ACC112 (cell line): Measurements from ENCODE around the gene CLCN2.

Experiments
- H2AFZ ChIP-seq: fragments of 200-600 bp; sonication (generic); one replicate; pipeline ENCODE4 v1.6.0; 2017; ENCODE audit warnings: antibody characterized with exemption, low read length; ENCODE audit not compliant: unreplicated experiment
- H3K27ac ChIP-seq: fragments of 200-600 bp; sonication (generic); 2 replicates; pipeline ENCODE4 v1.5.1; 2014; ENCODE audit warnings: low read depth, mild to moderate bottlenecking, antibody characterized with exemption, low read length, moderate library complexity
- H3K27me3 ChIP-seq: fragments of 200-600 bp; sonication (generic); 2 replicates; pipeline ENCODE4 v1.6.1; 2014; ENCODE audit warnings: mild to moderate bottlenecking, antibody characterized with exemption, low read length, moderate library complexity, mixed read lengths; ENCODE audit not compliant: insufficient read depth
- H3K36me3 ChIP-seq: fragments of 200-600 bp; sonication (generic); 2 replicates; pipeline ENCODE4 v1.6.1; 2016; ENCODE audit warnings: mild to moderate bottlenecking, antibody characterized with exemption, low read length, moderate library complexity, mixed read lengths; ENCODE audit not compliant: insufficient read depth
- H3K4me1 ChIP-seq: fragments of 200-600 bp; sonication (generic); one replicate; pipeline ENCODE4 v1.6.1; 2016; ENCODE audit warnings: low read length, mixed read lengths; ENCODE audit not compliant: insufficient read depth, unreplicated experiment, control insufficient read depth
- H3K4me3 ChIP-seq: fragments of 200-600 bp; sonication (generic); 2 replicates; pipeline ENCODE4 v1.5.1; 2014; ENCODE audit warnings: mild to moderate bottlenecking, low read depth, low read length
- H3K79me2 ChIP-seq: fragments of 200-600 bp; sonication (generic); one replicate; pipeline ENCODE4 v1.6.0; 2016; ENCODE audit warnings: low read length; ENCODE audit not compliant: control insufficient read depth, unreplicated experiment, insufficient read depth

The CLCN2 gene

DNA sequence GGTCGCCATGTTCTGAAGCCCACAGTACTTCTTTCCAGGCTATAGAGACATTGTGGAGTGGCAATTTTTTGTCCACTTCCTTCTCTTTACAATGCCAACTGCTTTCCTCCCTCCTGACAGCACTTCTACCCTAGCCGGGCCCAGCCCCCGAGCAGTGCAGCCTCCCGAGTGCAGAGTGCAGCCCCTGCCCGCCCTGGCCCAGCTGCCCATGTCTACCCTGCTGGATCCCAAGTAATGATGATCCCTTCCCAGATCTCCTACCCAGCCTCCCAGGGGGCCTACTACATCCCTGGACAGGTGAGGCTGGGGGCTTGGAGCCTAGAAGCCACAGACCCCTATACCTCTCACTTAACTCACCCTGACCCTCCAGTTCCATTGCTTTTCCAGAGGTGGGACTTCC lies 44.2 kb downstream of the CLCN2 start:
- Histone ChIP-seq H3K27me3 (no peaks in the 10 kb centered on the region), H2AFZ (no peak overlapping the region), H3K27ac (no peak overlapping the region), H3K4me3 (peak overlapping the region; percentile 99), H3K36me3 (peaks cover 30% of the 10 kb centered on the region), H3K79me2 (peaks cover 69% of the 10 kb centered on the region), H3K4me1 (peaks cover 48% of the 10 kb centered on the region)

DNA sequence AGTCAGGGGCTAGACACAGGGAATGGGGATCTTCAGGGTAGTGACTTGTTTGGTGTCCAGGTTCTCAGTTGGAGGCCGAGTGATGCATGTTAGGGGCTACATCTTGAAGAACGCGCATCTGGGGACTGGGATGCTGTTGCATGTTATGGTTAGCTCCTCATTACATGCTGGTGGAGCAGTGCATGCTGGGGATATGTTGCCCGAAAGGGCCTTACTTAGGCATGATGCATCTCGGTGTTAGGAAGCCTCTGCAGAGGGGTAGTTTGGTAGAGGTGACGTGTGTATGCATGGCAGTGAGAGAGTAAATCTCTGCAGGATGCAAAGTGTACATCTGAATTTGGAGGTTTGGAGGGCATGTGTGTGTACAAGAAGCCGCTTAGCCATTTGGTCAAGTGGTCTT lies 44.6 kb downstream of the CLCN2 start:
- H3K79me2 ChIP-seq, result peaks cover 65% of the 10 kb centered on the region
- H3K27ac ChIP-seq, result 0 out of 2 replicates have a peak overlapping the region, but pooled peaks have one; percentile 91
- no peaks in the 10 kb centered on the region for H3K27me3 ChIP-seq
- no peak overlapping the region for H2AFZ ChIP-seq
- peaks cover 47% of the 10 kb centered on the region for H3K4me1 ChIP-seq
- H3K36me3 ChIP-seq, result peaks cover 26% of the 10 kb centered on the region; the same call in 1 of the 2 replicates
- peak overlapping the region; percentile 99 for H3K4me3 ChIP-seq

DNA sequence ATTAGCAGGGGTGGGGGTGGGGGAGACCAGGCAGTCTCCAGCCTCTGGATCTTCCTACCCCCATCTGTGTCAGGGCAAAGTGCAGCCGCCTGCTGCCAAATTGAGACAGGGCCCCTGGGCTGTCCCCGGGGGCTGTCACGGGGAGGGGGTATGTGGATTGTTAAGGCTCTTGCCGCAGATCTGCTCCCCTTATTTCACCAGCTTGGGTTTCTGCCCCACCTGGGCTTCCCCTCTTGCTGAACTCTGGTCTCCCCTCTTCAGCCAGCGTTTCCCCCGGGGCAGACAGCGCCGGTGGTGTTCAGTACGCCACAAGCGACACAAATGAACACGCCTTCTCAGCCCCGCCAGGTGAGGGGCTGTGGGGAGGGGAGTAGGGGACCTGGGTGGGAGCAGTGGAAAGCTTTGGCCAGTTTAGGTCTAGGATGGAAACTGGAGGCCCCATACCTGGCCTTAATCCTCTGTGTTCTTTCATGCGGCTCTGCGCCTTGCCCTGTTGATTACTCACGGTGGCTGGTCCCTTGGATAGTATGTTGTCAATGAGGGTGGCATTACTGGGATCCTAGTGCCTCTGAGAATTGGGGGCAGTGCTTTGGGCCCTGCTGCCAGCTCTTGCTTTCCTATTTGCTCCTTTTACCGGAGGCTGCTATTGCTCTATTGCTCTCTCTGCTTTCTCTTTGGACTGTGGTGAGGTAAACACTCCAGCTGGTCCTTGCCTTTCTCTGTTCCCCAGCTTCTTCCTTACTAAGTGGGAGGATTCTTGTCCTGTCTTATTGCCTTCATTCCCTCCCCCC lies 45.3 kb downstream of the CLCN2 start:
- H3K79me2 ChIP-seq, result peaks cover 58% of the 10 kb centered on the region
- H3K4me3 ChIP-seq, result peak overlapping the region; percentile 99
- H3K27me3 ChIP-seq, result no peaks in the 10 kb centered on the region
- H3K27ac ChIP-seq, result peak overlapping the region; percentile 91
- H3K36me3 ChIP-seq, result peaks cover 18% of the 10 kb centered on the region; the same call in 1 of the 2 replicates
- no peak overlapping the region for H2AFZ ChIP-seq
- H3K4me1 ChIP-seq, result peaks cover 46% of the 10 kb centered on the region

DNA sequence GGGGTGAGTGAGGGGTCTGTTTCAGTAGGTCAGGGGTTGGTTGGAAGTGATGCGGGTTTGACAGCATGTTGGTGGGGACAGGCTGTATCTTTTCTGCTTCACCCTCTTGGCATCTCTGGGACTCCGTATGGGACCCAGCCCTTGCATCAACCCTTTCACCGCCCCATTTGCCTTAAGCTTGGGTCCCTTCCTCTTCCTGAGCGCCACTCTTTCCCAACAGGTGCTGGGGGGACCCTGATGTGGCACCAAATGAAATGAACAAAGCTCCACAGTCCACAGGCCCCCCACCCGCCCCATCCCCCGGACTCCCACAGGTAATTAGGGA lies 45.9 kb downstream of the CLCN2 start:
- Histone ChIP-seq H2AFZ (no peak overlapping the region), H3K4me1 (peaks cover 41% of the 10 kb centered on the region), H3K4me3 (peak overlapping the region; percentile 99), H3K27ac (peak overlapping the region; percentile 91), H3K79me2 (peaks cover 52% of the 10 kb centered on the region), H3K27me3 (no peaks in the 10 kb centered on the region), H3K36me3 (peaks cover 13% of the 10 kb centered on the region; the same call in 1 of the 2 replicates)

DNA sequence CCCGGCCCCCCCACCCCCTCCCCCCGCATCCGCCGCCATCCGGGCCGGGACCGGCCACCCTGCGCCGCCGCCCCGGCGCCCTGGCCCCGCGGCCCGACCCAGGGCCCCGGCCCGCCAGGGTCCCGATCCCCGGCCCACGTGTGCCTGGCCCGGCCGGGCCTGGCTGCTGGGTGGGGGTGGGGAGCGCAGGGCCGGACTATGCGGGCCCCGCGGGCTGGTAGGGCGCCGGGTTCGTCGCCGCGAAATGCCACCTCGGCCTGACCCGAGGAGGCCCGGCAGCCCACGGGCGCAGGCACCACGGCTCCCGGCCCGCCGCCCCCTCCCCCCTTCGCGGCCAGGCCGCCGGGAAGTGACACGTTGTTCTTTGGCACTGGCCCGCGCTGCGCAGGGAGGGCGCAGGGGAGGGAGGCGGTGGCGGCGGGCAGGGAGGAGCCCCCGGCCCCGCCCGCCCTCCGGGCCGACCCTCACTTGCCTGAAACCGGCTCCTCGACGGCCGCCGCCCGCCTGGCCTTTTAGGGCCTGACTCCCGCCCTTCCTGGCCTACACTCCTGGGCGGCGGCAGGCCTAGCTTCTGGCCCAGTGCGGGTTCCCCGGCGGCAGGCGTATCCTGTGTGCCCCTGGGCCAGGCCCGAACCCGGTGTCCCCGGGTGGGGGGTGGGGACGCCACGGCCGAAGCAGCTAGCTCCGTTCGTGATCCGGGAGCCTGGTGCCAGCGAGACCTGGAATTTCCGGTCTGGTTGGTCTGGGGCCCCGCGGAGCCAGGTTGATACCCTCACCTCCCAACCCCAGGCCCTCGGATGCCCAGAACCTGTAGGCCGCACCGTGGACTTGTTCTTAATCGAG lies 46.5 kb downstream of the CLCN2 start:
- H3K27me3 ChIP-seq, result no peaks in the 10 kb centered on the region
- peaks cover 10% of the 10 kb centered on the region; the same call in 1 of the 2 replicates for H3K36me3 ChIP-seq
- peaks cover 47% of the 10 kb centered on the region for H3K79me2 ChIP-seq
- no peak overlapping the region for H2AFZ ChIP-seq
- H3K4me1 ChIP-seq, result peaks cover 36% of the 10 kb centered on the region
- H3K27ac ChIP-seq, result peak overlapping the region; percentile 91
- H3K4me3 ChIP-seq, result peak overlapping the region; percentile 99

DNA sequence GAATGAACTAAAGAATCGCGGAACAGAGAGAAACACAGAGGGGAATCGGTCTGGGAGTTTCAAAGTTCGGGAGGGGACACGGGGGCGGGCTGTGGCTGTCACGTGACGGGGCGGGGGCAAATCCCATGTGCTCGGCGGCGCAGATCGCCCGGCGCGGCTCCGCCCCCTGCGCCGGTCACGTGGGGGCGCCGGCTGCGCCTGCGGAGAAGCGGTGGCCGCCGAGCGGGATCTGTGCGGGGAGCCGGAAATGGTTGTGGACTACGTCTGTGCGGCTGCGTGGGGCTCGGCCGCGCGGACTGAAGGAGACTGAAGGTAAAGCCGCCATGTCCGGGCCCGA lies 47.1 kb downstream of the CLCN2 start, which contains the start of gene EIF4G1:
TSS of gene EIF4G1 (plus strand) at position 244 of the 337 bp plus-strand sequence. CDS start 1,191 bp downstream, outside the sequence.
- H3K27ac ChIP-seq, result peak within 1 kb of the TSS; percentile 91
- H2AFZ ChIP-seq, result no peak within 1 kb of the TSS
- no peaks in the 10 kb centered on the region for H3K27me3 ChIP-seq
- H3K4me3 ChIP-seq, result peak within 1 kb of the TSS; percentile 99
- H3K79me2 ChIP-seq, result peaks cover 43% of the 10 kb centered on the region
- H3K4me1 ChIP-seq, result peaks cover 31% of the 10 kb centered on the region
- H3K36me3 ChIP-seq, result peaks cover 10% of the 10 kb centered on the region; the same call in 1 of the 2 replicates

DNA sequence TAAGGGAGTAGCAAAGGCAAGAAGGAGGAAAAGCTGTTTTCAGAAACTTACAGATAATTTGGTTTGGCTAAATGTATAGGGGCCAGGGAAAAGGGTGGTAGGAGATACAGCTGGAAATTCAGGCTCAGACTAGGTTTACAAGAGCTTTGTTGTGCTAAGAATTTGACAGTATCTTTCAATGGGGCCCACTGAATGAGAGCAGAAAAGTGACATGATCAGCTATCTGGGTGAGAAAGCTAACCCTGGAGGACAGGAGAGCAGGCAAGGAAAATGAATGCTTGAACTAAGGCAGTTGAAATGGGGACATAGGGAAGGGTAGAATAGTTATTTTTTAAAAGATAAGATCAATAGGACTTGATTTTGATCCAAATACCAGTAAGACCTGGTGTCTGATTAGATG lies 49.8 kb downstream of the CLCN2 start:
- H3K27ac ChIP-seq, result no peak overlapping the region
- H3K36me3 ChIP-seq, result peaks cover 9% of the 10 kb centered on the region; the same call in 1 of the 2 replicates
- no peak overlapping the region for H2AFZ ChIP-seq

DNA sequence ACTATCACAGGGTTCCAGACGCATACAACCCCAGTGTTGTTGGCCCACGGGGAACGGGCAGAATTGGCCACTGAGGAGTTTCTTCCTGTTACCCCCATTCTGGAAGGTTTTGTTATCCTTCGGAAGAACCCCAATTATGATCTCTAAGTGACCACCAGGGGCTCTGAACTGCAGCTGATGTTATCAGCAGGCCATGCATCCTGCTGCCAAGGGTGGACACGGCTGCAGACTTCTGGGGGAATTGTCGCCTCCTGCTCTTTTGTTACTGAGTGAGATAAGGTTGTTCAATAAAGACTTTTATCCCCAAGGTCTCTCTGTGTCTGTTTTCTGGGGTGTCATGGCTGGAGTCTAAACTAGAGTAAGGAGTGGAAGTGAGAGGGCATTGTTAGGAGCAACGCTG lies 52.7 kb downstream of the CLCN2 start:
- Histone ChIP-seq H3K27ac (no peak overlapping the region), H3K36me3 (peaks cover 29% of the 10 kb centered on the region), H3K4me1 (peaks cover under 1% of the 10 kb centered on the region)

More for the DNA sequence above, 49.8 kb downstream of the CLCN2 start:
- H3K79me2 ChIP-seq, result peaks cover 20% of the 10 kb centered on the region
- peaks cover 7% of the 10 kb centered on the region for H3K4me1 ChIP-seq
- no peak overlapping the region for H3K4me3 ChIP-seq
- H3K27me3 ChIP-seq, result no peaks in the 10 kb centered on the region

DNA sequence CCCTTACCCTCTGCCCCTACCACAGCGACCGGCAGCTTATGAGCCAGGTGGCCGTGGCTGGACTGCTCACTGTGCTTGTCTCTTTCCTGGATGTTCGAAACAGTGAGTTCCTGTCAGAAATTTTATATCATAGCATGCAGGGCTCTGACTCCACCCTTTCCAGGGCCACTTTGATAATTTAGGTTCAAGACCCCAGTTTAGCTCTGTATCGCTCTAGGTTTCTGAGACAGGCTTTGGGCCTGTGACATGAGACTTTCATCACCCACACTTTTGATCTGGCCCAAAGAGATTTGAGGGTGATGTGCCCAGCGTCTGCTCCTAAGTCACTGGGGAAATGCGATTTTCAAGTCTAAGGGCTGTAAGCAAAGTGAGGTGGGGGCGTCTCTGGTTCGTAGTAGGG lies 53.5 kb downstream of the CLCN2 start:
- H3K79me2 ChIP-seq, result peaks cover 30% of the 10 kb centered on the region
- peaks cover 37% of the 10 kb centered on the region for H3K36me3 ChIP-seq
- no peak overlapping the region for H3K4me3 ChIP-seq
- H2AFZ ChIP-seq, result no peak overlapping the region
- H3K27ac ChIP-seq, result no peak overlapping the region
- no peaks in the 10 kb centered on the region for H3K27me3 ChIP-seq
- peaks cover 5% of the 10 kb centered on the region for H3K4me1 ChIP-seq

More for the DNA sequence above, 52.7 kb downstream of the CLCN2 start:
- Histone ChIP-seq H2AFZ (no peak overlapping the region), H3K4me3 (no peak overlapping the region), H3K27me3 (no peaks in the 10 kb centered on the region), H3K79me2 (peaks cover 22% of the 10 kb centered on the region)

DNA sequence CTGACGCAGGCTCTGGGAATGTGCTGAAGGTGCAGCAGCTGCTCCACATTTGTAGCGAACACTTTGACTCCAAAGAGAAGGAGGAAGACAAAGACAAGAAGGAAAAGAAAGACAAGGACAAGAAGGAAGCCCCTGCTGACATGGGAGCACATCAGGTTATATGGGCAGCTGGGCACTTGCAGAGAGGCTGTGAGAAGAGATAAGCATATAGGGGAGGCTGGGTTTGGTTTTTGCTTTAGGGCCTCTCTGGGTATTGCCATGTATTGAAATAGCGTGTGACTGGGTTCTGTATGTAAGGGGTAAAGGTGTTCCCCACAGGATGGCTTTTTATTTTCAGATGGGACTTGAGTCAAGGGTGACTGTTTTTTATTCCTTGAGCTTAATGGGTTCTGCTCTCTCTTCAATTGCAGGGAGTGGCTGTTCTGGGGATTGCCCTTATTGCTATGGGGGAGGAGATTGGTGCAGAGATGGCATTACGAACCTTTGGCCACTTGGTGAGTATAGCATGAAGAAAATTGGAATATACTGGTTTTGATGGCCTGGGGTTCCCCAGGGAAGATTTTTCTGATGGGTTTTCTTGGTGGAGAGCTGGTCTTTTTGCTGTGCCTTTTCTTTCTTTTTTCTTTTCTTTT lies 54.9 kb downstream of the CLCN2 start:
- Histone ChIP-seq H2AFZ (no peak overlapping the region), H3K27ac (no peak overlapping the region), H3K36me3 (peaks cover 50% of the 10 kb centered on the region)

More for the DNA sequence above, 54.9 kb downstream of the CLCN2 start:
- Histone ChIP-seq H3K4me3 (no peak overlapping the region), H3K4me1 (peaks cover 20% of the 10 kb centered on the region), H3K79me2 (peaks cover 44% of the 10 kb centered on the region), H3K27me3 (no peaks in the 10 kb centered on the region)
